B cell (primary cell): ENCODE results near the gene C1orf115.
A peak's percentile ranks its signal among the peaks of the same experiment; 100 is the strongest.

ENCODE experiments used
- EZH2 ChIP-seq: IDR thresholded peaks from 2 replicates; pipeline ENCODE4 v1.6.1; 2012; ENCODE audit warnings: borderline replicate concordance, low read depth, mild to moderate bottlenecking, moderate library complexity, low read length; ENCODE audit not compliant: insufficient read depth, poor library complexity, severe bottlenecking
- TF ChIP-seq, protein P1 (sequence below): fragments of 200-600 bp; IDR thresholded peaks from one replicate; pipeline ENCODE4 v1.8.0; 2022; ENCODE audit warnings: antibody characterized with exemption, mild to moderate bottlenecking

- no peak for TF ChIP-seq EZH2
- TF ChIP-seq, protein P1, sequence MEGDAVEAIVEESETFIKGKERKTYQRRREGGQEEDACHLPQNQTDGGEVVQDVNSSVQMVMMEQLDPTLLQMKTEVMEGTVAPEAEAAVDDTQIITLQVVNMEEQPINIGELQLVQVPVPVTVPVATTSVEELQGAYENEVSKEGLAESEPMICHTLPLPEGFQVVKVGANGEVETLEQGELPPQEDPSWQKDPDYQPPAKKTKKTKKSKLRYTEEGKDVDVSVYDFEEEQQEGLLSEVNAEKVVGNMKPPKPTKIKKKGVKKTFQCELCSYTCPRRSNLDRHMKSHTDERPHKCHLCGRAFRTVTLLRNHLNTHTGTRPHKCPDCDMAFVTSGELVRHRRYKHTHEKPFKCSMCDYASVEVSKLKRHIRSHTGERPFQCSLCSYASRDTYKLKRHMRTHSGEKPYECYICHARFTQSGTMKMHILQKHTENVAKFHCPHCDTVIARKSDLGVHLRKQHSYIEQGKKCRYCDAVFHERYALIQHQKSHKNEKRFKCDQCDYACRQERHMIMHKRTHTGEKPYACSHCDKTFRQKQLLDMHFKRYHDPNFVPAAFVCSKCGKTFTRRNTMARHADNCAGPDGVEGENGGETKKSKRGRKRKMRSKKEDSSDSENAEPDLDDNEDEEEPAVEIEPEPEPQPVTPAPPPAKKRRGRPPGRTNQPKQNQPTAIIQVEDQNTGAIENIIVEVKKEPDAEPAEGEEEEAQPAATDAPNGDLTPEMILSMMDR: peak; percentile 99
Observed at GRCh38 chr1:220690140-220691052, at the start of gene C1orf115.
